HL-60 (cell line): ENCODE results near the gene SWAP70.

Source experiments
- DNase-seq, 2 experiments: peaks; one replicate each; pipeline ENCODE4 v3.0.0-alpha.2; 2010 to 2020; ENCODE audit warnings: low read depth in 1 of 2, low spot score in 1 of 2
- H3K27ac ChIP-seq: fragments of 250-450 bp; sonication (Bioruptor Pico); replicated peaks from 2 replicates; pipeline ENCODE4 v1.5.1; 2020; ENCODE audit warnings: mild to moderate bottlenecking, moderate library complexity
- H3K27me3 ChIP-seq: fragments of 250-450 bp; sonication (Bioruptor Pico); 2 replicates; pipeline ENCODE4 v1.5.1; 2021; ENCODE audit warnings: mild to moderate bottlenecking, moderate library complexity; ENCODE audit not compliant: insufficient read depth, poor library complexity, severe bottlenecking
- H3K4me3 ChIP-seq: replicated peaks from 2 replicates; pipeline ENCODE4 v1.5.1; 2011; ENCODE audit warnings: mild to moderate bottlenecking, control low read depth, low read length; ENCODE audit not compliant: insufficient read depth
- GABPA ChIP-seq: IDR thresholded peaks from 2 replicates; pipeline ENCODE4 v1.6.1; 2012; ENCODE audit warnings: low read depth
- POLR2AphosphoS5 ChIP-seq: IDR thresholded peaks from 2 replicates; pipeline ENCODE4 v1.6.1; 2012; ENCODE audit warnings: low read depth
- REST ChIP-seq: IDR thresholded peaks from 2 replicates; pipeline ENCODE4 v1.6.1; 2012; ENCODE audit warnings: low read depth; ENCODE audit not compliant: insufficient replicate concordance
- SPI1 ChIP-seq: IDR thresholded peaks from 2 replicates; pipeline ENCODE4 v1.6.1; 2012; ENCODE audit warnings: low read depth, mild to moderate bottlenecking, borderline replicate concordance
- TF ChIP-seq, protein P1 (sequence below): IDR thresholded peaks from one replicate; pipeline ENCODE4 v1.5.1; 2011; ENCODE audit warnings: low read length, control low read depth, inconsistent platforms; ENCODE audit not compliant: insufficient read depth

The SWAP70 gene

DNA sequence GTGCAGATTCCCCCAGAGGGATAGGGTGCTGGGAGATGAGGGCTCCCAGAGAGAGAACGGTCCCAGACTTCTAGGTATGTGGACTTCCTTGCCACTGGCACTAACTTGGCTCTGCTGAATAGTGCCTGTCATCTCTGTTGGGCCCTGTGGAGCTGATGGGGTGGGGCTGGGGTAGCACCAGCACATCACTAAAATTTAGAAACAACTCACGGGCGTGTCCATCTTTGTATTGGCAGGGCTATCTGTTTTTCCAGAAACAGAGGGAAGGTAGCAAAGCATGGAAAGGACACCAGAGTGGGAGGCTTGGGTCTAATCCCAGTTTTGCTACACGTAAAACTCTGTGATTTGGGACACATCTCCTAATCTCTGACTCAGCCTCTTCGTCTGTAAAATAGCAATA is 25.8 kb downstream of the SWAP70 start:
- Histone ChIP-seq H3K4me3 (no peak overlapping the region), H3K27me3 (no peaks in the 10 kb centered on the region), H3K27ac (peak overlapping the region; percentile 47)
- DNase-seq, result no peak
- TF ChIP-seq, protein P1, sequence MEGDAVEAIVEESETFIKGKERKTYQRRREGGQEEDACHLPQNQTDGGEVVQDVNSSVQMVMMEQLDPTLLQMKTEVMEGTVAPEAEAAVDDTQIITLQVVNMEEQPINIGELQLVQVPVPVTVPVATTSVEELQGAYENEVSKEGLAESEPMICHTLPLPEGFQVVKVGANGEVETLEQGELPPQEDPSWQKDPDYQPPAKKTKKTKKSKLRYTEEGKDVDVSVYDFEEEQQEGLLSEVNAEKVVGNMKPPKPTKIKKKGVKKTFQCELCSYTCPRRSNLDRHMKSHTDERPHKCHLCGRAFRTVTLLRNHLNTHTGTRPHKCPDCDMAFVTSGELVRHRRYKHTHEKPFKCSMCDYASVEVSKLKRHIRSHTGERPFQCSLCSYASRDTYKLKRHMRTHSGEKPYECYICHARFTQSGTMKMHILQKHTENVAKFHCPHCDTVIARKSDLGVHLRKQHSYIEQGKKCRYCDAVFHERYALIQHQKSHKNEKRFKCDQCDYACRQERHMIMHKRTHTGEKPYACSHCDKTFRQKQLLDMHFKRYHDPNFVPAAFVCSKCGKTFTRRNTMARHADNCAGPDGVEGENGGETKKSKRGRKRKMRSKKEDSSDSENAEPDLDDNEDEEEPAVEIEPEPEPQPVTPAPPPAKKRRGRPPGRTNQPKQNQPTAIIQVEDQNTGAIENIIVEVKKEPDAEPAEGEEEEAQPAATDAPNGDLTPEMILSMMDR, result no peak
- no peak for TF ChIP-seq POLR2AphosphoS5
- TF ChIP-seq GABPA, result no peak
- no peak for TF ChIP-seq REST
- no peak for TF ChIP-seq SPI1

- TF ChIP-seq REST (no peak), POLR2AphosphoS5 (no peak), SPI1 (peak; percentile 14; the same call in 1 of the 2 replicates)
- no peak for DNase-seq
- Histone ChIP-seq H3K4me3 (no peak overlapping the region), H3K27me3 (no peaks in the 10 kb centered on the region), H3K27ac (peak overlapping the region; percentile 77)
Observed at GRCh38 chr11:9691865-9692264, 28.0 kb downstream of the SWAP70 start.

- no peak overlapping the region for H3K4me3 ChIP-seq
- H3K27me3 ChIP-seq, result no peaks in the 10 kb centered on the region
- H3K27ac ChIP-seq, result peak overlapping the region; percentile 77
- peak in 1 of 2 experiments; percentile 42 for DNase-seq
- TF ChIP-seq, protein P1, result no peak
- no peak for TF ChIP-seq REST
- no peak for TF ChIP-seq SPI1
Observed at GRCh38 chr11:9692691-9693090, 28.8 kb downstream of the SWAP70 start.
